Suprapubic skin (tissue), 4 donors: ENCODE results near the gene CAMSAP1. TPM values are rescaled to one million over a fixed set of nuclear protein-coding genes. Genes with fewer than 3 reads are reported as not detected.

ENCODE experiments used
- DNase-seq, 2 donors: peaks; one replicate each; pipeline ENCODE4 v3.0.0-alpha.2; 2019; ENCODE audit warnings: low spot score in 2 of 2
- H3K27ac ChIP-seq: fragments of 200-600 bp; sonication (generic); one replicate; pipeline ENCODE4 v1.5.1; 2019
- H3K27me3 ChIP-seq: fragments of 200-600 bp; sonication (generic); one replicate; pipeline ENCODE4 v1.5.1; 2019
- H3K36me3 ChIP-seq: fragments of 200-600 bp; sonication (generic); one replicate; pipeline ENCODE4 v1.5.1; 2019
- H3K4me1 ChIP-seq: fragments of 200-600 bp; sonication (generic); one replicate; pipeline ENCODE4 v1.5.1; 2019
- H3K4me3 ChIP-seq: fragments of 200-600 bp; sonication (generic); one replicate; pipeline ENCODE4 v1.5.1; 2019; ENCODE audit warnings: mild to moderate bottlenecking
- H3K9me3 ChIP-seq: fragments of 200-600 bp; sonication (generic); one replicate; pipeline ENCODE4 v1.5.1; 2019
- EP300 ChIP-seq: sonication (generic); formaldehyde crosslinking; IDR thresholded peaks from one replicate; pipeline ENCODE4 v1.6.1; 2017; ENCODE audit warnings: antibody characterized with exemption
- POLR2A ChIP-seq, 2 donors: fragments of 450-650 bp; IDR thresholded peaks; one replicate each; pipeline ENCODE4 v1.6.1; 2017; ENCODE audit warnings: antibody characterized with exemption in 2 of 2, mild to moderate bottlenecking in 2 of 2, moderate library complexity in 2 of 2
- POLR2AphosphoS5 ChIP-seq, 3 donors: sonication (generic); formaldehyde crosslinking; IDR thresholded peaks; one replicate each; pipeline ENCODE4 v1.6.1; 2017; ENCODE audit warnings: antibody characterized with exemption in 3 of 3
- WGBS: methylation state at CpG from one replicate; pipeline ENCODE4 v1.1.5; 2018; 5-methylcytosine and 5-hydroxymethylcytosine counted together
- total RNA-seq, 4 donors: library from RNA; depleted of rRNA; stranded (reverse); fragments of >200 nt; gene quantifications; one replicate each; pipeline ENCODE4 v1.1.0, GENCODE V29; 2016
- TF ChIP-seq, protein P1 (sequence below), 2 donors: fragments of 200-600 bp in 1 of 2; fragments of 450-650 bp in 1 of 2; sonication (generic) in 1 of 2; IDR thresholded peaks; one replicate each; pipeline ENCODE4 v1.5.1; 2016 to 2019; ENCODE audit warnings: antibody characterized with exemption in 2 of 2, mild to moderate bottlenecking in 1 of 2, moderate library complexity in 1 of 2

The CAMSAP1 gene
- total RNA-seq, 4 donors from 2014 or later = 42.0 to 58.3 (median 54.9) TPM

DNA sequence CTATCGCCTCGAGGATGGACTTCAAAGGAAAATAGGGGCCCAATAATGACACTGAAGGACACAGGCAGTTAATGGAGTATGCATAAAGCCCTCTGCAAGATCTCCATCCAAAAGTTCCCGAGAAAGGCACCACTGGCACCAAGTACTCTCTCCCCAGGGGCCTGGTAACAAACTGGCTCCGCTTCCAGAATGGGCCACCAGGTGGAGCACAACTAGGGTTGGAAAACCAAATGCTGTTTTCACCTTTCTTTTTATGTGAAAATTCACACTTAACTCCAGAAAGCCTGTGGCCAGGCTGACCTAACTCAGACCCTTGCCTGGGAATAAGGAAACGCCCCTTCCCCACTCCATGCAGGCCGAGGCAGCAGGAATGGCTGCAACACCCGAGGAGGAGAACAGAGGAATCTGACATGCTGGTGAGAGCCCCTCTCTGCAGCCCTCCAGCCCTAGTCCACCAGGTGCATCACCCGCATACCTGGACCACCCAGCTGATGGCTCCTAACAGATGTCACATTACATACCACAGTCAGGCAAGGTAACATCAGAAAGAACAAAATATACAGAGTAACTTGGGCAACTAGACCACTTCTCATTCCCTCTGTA is 42.8 kb downstream of the CAMSAP1 start:
- peaks cover 10% of the 10 kb centered on the region for H3K36me3 ChIP-seq
- peaks cover 8% of the 10 kb centered on the region for H3K4me1 ChIP-seq
- 41% methylated on average over 8 of the region's 8 CpGs for WGBS
- H3K9me3 ChIP-seq = no peaks in the 10 kb centered on the region
- TF ChIP-seq, protein P1, sequence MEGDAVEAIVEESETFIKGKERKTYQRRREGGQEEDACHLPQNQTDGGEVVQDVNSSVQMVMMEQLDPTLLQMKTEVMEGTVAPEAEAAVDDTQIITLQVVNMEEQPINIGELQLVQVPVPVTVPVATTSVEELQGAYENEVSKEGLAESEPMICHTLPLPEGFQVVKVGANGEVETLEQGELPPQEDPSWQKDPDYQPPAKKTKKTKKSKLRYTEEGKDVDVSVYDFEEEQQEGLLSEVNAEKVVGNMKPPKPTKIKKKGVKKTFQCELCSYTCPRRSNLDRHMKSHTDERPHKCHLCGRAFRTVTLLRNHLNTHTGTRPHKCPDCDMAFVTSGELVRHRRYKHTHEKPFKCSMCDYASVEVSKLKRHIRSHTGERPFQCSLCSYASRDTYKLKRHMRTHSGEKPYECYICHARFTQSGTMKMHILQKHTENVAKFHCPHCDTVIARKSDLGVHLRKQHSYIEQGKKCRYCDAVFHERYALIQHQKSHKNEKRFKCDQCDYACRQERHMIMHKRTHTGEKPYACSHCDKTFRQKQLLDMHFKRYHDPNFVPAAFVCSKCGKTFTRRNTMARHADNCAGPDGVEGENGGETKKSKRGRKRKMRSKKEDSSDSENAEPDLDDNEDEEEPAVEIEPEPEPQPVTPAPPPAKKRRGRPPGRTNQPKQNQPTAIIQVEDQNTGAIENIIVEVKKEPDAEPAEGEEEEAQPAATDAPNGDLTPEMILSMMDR (IDR thresholded peaks at IDR 0.05) = peak; percentile 42 to 81
- TF ChIP-seq POLR2A (IDR thresholded peaks at IDR 0.05) = no peak
- H3K4me3 ChIP-seq = no peak overlapping the region
- no peak overlapping the region for H3K27ac ChIP-seq
- no peak for DNase-seq
- H3K27me3 ChIP-seq = no peaks in the 10 kb centered on the region

DNA sequence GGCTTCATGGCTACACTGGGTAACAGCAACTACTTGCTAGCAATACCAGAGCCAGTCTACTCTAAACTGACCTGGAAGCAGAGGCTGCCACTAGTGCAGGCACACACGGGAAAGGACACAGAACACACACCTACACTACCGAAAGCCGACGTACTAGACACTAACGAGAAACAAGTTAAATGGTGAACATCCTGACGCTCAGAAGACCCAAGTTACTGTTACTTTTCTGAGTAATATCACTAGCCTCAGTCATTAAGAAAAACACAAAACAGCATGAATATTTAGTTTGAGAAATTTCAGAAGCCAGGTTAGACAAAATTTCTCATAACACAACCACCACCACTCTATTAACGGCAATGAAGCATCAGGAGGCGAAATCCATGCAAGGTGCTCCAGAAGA is 44.5 kb downstream of the CAMSAP1 start:
- H3K36me3 ChIP-seq = peaks cover 10% of the 10 kb centered on the region
- 95% methylated on average over 8 of the region's 8 CpGs for WGBS
- H3K27ac ChIP-seq = no peak overlapping the region
- TF ChIP-seq, protein P1 (IDR thresholded peaks at IDR 0.05) = no peak
- TF ChIP-seq POLR2AphosphoS5 (IDR thresholded peaks at IDR 0.05) (no peak), EP300 (no peak), POLR2A (IDR thresholded peaks at IDR 0.05) (no peak)
- H3K4me1 ChIP-seq = peaks cover 8% of the 10 kb centered on the region
- H3K27me3 ChIP-seq = no peaks in the 10 kb centered on the region
- no peak overlapping the region for H3K4me3 ChIP-seq
- DNase-seq = no peak
- no peaks in the 10 kb centered on the region for H3K9me3 ChIP-seq

DNA sequence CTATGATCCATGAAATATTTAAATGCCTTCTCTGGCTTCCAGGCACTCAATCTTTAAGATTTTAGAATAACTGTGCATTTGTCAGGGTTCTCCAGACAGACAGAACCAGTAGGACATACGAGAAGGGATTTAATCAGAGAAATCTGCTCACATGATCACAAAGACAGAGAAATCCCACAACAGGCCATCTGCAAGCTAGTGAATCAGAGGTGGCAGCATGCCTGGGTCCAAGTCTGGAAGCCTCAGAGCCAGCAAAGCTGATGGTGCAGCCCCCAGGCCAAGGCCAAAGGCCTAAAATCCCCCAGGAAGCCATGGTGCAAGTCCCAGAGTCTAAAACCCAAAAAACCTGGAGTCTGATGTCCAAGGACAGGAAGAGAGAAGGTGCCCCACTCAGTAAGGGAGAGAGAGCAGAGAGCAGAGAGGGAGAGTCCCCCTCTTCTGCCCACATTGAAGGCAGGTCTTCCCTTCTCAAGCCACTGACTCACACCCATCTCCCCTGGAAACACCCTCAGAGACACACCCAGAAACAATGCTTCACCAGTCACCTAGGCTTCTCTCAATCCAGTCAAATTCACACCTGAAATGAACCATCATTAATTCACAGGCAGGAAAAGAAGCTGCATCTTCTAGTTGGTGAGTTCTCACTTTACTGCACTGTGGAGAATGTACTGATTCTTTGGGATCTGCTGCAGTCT is 48.7 kb downstream of the CAMSAP1 start:
- peaks cover 25% of the 10 kb centered on the region for H3K36me3 ChIP-seq
- H3K4me1 ChIP-seq = no peaks in the 10 kb centered on the region
- no peak overlapping the region for H3K4me3 ChIP-seq
- no peak overlapping the region for H3K27ac ChIP-seq
- no peak for DNase-seq
- no peaks in the 10 kb centered on the region for H3K9me3 ChIP-seq
- WGBS = 91% methylated on average over 1 of the region's 1 CpG
- no peaks in the 10 kb centered on the region for H3K27me3 ChIP-seq
- TF ChIP-seq, protein P1 (IDR thresholded peaks at IDR 0.05) = no peak
- TF ChIP-seq EP300 (no peak), POLR2AphosphoS5 (IDR thresholded peaks at IDR 0.05) (no peak), POLR2A (IDR thresholded peaks at IDR 0.05) (no peak)

DNA sequence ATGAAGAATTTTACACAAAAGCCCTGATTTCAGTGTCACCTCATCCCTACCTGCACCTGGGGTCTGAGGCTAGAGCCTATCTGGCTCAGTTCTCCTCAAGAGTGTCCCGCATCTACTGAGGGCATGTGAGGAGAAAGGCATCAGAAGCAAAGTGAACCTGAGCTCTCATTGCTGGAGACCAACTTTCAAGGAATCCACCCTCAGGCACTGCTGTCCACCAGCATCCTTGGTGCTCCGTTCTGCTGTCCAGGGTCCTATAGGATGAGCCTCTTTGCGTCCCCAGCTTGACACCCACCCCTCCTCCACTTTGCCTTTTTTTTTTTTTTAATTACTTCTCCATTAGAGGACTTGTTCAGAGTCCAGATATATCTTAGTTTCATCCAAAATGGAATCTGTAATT is 49.5 kb downstream of the CAMSAP1 start:
- Histone ChIP-seq H3K27ac (no peak overlapping the region), H3K9me3 (no peaks in the 10 kb centered on the region), H3K4me3 (no peak overlapping the region), H3K4me1 (no peaks in the 10 kb centered on the region), H3K36me3 (peaks cover 27% of the 10 kb centered on the region), H3K27me3 (no peaks in the 10 kb centered on the region)
- WGBS = 90% methylated on average over 3 of the region's 3 CpGs
- no peak for DNase-seq
- TF ChIP-seq POLR2A (IDR thresholded peaks at IDR 0.05) = no peak
- TF ChIP-seq, protein P1 (IDR thresholded peaks at IDR 0.05) = no peak
- TF ChIP-seq POLR2AphosphoS5 (IDR thresholded peaks at IDR 0.05) = no peak
- no peak for TF ChIP-seq EP300

DNA sequence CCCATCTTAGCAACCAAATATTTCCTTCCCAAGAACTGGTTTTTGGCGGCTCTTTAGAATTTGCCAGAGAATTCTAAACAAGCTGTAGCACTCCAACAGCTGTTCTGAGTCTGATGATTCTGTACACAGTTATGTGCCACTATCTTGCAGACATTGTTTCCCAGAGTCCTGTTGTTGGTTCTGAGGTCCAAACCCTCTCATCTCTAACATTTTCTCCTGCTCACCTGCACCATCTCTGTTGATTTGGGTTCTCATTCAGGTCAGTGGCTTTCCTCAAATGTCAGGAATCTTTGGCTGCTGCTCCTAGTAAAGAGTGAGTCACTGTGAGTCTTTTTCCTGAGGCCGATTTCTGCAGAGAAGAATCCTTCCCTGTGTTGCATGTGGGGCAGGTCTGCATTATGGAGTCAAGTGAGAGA is 50.0 kb downstream of the CAMSAP1 start:
- no peaks in the 10 kb centered on the region for H3K4me1 ChIP-seq
- TF ChIP-seq, protein P1 (IDR thresholded peaks at IDR 0.05) = no peak
- TF ChIP-seq POLR2A (IDR thresholded peaks at IDR 0.05) = no peak
- no peak for TF ChIP-seq POLR2AphosphoS5 (IDR thresholded peaks at IDR 0.05)
- TF ChIP-seq EP300 = no peak
- WGBS = 72% methylated on average over 2 of the region's 2 CpGs

More for the DNA sequence above, 50.0 kb downstream of the CAMSAP1 start:
- no peak for DNase-seq
- Histone ChIP-seq H3K9me3 (no peaks in the 10 kb centered on the region), H3K4me3 (no peak overlapping the region), H3K27me3 (no peaks in the 10 kb centered on the region), H3K36me3 (peaks cover 31% of the 10 kb centered on the region), H3K27ac (no peak overlapping the region)
